HG03558 (cell line): ENCODE results near the gene ANKRD60.

Experiments used
- ATAC-seq: cut with Tn5 transposase; IDR thresholded peaks from one replicate; pipeline ENCODE4 v1.9.1; 2021; ENCODE audit warnings: moderate number of reproducible peaks; ENCODE audit not compliant: unreplicated experiment; ENCODE audit errors: extremely low read depth

The ANKRD60 gene

DNA sequence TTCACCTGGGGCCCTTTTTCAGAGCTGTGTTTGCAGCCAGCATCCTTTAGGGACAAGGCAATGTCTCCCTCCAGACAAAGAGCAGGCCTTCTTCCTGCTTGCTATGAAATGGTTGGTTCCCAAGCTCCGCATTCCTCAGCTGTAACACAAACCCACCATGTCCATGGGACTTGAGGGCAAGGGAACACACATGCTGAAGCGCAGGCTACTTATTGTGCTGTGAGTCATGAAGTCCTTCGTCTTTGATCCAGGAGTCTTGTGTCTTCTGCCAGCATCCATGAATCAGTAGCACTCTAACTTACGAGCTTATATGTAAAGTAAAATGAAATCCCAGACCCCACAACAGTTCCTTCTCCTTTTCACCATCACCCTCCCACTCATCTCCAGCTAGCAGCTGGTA is 59.0 kb downstream of the ANKRD60 start:
- ATAC-seq = no peak

DNA sequence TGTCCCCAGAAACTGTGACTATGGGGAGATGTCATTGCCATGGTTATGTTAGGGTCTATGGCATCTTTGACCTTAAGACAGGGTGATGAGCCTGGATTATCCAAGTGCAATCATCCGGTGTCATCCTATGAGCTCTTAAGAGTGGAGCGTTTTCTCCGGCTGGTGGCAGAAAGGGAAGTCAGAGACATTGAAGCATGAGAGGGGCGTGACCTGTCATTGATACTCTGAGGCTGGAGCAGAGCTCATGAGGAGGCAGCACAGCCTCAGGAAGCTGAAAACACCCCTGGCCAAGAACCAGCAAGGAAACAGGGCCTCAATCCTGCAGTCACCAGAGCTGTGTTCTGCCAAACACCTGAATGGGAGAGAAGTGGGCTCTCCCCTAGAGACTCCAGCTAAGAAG is 59.6 kb downstream of the ANKRD60 start:
- ATAC-seq = no peak

DNA sequence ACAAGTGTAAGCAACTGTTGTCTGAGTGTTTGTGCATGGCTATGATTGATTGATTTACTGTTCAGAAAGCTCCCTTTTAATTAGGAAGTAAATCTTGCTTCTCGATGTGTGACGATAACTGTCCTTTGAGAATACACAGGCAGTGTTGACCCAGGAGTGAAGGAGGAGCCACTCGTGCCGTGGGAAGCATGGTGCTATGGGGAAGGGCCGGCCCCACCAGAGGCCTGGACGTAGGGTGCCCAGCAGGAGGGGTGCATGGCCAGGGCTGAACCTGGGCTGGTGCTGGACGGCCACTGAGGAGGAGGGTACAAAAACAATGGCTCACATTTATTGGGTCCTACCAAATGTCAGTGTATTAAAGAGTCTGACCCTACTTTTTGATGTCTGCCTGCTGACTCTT is 60.7 kb downstream of the ANKRD60 start:
- ATAC-seq = no peak
